Measurements from ENCODE around the gene GNB1L.
"Not testable (repeated sequence)": the region's sequence is repeated elsewhere in the genome, so short reads cannot be mapped to it uniquely, and the experiment has no call there.

Gene GNB1L

GRCh38 chr22:19842393-19843106 is 12.1 kb downstream of the GNB1L start:
- DNase-seq, result no peak

- no peak for DNase-seq
Observed at GRCh38 chr22:19841641-19842392, 12.9 kb downstream of the GNB1L start.

- DNase-seq, result no peak
Observed at GRCh38 chr22:19840955-19841640, 13.6 kb downstream of the GNB1L start.

- no peak for DNase-seq
Observed at GRCh38 chr22:19840059-19840458, 14.6 kb downstream of the GNB1L start.

GRCh38 chr22:19837915-19838314 is 16.8 kb downstream of the GNB1L start:
- no peak for DNase-seq

DNA sequence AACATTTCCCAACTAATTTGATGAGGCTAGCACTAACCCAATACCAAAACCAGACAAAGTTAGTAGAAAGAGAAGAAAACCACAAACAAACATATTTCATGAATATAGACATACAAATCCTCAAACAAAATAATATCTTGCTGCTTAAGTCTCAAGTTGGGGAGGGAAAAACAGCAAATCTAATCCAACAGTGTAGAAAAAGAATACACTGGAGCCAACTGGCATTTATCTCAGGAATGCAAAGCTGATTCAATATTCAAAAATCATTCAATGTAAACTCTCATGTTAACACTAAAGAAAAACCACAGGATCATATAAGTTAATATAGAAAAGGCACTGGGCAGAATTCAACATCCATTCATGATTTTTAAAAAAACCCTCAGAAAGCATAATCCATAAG is 18.2 kb downstream of the GNB1L start:
- no peak for DNase-seq

DNA sequence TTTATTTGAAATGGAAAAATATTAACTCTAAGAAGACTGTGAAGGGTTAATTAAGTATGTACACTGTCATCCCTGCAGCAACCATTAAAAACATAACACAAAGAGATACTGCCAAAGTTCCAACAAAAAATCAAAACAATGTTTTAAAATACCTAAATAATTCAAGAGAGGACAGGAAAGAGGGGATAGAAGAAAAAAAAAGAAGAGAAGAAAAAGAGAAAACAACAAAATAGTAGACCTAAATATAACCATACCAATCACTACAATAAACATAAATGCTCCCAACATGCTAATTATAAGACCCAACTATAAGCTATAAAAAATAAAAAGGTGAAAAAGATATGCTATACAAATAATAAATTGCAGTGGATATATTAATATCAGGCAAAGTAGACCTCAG is 20.1 kb downstream of the GNB1L start:
- no peak for DNase-seq

GRCh38 chr22:19833327-19833726 is 21.3 kb downstream of the GNB1L start:
- not testable (repeated sequence) for DNase-seq

- no peak for DNase-seq
Observed at GRCh38 chr22:19832476-19833108, 22.1 kb downstream of the GNB1L start.

DNA sequence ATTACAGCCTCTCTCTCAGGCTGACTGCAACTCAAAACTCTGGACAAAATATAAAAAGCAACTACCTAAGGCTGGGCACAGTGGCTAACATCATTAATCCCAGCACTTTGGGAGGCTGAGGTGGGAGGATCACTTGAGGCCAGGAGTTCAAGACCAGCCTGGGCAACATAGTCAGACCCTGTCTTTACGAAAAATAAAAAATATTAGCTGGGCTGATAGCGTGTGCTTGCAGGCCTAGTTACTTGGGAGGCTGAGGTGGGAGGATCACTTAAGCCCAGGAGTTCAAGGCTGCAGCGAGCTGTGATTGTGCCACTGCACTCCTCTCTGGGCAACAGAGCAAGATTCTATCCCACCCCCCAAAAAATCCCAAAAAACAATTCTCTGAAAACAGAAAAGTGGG is 22.7 kb downstream of the GNB1L start:
- not testable (repeated sequence) for DNase-seq

- no peak for DNase-seq
Observed at GRCh38 chr22:19831016-19831415, 23.7 kb downstream of the GNB1L start.

DNA sequence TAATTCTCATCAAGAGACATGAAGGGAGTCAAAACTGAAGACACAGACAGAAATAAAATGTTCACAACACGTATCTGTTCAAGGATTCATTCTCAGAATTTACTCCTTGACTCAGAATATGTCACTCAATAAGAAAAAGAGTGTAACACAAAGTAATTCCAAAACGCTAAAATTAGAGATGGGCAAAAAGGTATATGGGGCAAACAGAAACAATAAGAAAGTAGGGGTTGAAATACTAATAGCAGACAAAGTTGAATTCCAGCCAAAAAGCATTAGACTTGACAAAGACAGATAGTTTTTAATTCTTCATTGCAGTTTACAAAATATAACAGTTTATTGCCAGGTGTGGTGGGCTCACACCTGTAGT is 26.7 kb downstream of the GNB1L start:
- no peak for DNase-seq

- no peak for DNase-seq
Observed at GRCh38 chr22:19827341-19828034, 27.2 kb downstream of the GNB1L start.

GRCh38 chr22:19826619-19826950 is 28.1 kb downstream of the GNB1L start:
- DNase-seq, result no peak

DNA sequence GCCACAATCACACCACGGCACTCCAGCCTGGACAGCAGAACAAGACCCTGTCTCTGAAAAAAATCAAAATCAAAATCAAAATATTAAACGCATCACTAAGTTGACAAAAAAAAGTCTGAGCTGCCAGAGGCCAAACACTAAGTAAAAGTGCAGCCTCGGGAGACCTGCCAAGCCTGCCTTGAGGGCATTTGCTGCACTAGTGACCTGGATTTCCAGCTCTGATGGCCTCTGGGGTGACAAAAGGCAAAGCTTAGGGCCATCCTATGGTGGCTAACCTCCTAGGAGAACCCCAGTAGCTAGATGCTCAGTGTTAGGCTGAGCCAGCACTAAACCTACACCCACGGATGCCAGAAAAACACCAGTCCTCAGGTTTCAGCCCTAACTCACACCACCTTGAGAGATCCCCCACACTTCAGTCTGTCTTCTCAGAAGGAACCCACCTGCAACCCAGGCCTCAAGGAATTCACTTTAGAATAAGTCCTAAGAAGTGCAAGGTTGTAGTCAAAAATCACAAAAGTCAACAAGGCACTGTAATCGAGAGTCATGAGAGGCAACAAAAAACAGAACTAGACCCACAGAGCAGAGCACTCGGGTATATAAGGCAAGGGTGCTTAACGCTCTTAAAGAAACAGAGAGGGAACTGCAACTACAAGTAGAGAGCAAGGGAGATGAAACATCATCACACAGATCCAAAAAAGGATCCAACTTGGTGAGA is 28.6 kb downstream of the GNB1L start:
- DNase-seq, result no peak

DNA sequence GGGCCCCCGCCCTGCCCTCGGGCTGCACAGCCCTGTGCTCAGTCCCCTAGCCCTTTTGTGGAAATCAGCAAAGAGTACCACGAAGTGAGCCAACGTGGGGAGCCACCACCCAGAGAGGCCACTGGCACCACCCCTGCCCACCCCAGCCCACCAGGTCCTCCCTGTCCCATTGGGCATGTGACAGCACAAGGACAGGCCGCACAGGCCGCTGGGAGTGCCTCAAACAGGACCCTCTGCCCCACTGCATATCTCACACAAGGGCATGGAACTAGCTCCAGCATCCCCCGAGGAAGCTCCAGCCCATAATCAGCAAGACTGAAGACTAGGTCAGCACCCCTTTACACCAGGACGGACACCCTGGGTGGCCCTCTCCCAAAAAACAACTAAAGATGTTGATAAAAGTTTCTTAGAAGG is 29.7 kb downstream of the GNB1L start:
- DNase-seq, result no peak

- DNase-seq, result no peak
Observed at GRCh38 chr22:19824212-19824925, 30.3 kb downstream of the GNB1L start.

- no peak for DNase-seq
Observed at GRCh38 chr22:19823902-19824211, 30.8 kb downstream of the GNB1L start.

DNA sequence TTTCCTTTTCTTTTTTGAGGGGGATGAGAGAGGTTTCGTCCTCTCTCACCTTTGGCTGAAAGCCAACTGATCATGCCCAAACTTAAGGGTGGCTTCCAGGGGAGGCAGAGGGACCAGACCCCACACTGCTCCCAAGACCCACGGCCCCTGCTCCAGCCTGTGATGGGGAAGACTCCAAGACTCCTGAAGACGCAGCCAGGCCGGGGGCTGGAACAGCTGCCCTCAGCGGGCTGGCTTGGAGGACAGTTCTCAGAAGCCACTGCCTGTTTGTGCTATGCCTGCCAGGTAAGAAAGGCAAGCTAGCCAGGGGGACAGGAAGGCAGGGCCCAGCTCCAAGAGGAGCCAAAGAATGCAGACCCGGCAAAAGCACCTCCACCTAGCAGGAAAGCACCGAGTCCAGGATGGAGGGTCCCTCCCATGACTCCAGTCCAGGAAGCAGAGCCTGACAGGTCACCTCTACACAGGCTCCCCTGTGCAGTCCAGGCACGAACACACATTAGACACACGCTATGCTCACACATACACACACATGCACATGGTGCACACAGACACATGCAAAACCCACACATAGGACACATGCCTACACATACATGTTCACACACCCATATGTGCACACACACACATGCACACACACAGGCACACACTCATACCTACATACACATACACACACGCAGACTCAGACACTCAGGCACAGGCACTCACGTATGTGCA is 31.3 kb downstream of the GNB1L start:
- DNase-seq, result no peak

DNA sequence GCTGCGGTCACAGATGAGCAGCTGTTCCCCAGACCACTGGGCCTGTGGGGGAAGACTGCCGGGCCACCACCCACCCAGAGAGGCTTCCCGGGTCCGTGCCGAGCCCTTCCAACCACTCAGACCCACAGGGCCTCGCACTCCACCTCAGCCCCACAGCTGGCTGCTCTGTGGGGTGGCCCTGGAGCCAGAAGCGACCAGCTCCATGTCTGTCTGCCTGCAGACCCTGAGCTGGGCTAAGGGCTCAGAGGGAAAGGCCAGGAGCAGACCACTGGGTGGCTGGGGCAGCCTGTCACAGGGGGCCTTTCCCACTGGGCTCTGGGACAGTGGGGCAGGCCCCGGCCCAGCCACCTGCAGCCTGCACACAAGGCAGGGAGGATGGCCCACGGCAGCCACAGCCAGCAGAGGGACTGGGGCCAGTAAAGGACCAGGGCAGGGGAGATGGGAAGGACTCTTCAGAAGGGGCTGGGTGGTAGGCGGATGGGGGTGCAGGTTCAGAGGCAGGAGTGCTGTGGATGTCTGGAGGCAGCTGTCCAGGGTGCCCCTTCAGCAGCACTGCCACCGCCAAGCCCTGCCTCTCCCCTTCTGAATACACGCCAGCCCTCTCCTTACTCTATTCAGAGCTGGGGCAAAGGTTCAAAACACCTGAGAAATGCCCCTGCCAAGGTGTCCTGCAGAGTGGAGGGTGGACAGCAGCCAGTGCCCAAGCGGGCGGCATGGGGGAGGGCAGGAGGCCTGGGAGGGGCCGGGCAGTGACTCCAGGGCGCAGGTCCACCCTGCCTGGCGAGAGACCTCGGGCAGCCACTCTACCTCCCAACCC is 32.2 kb downstream of the GNB1L start:
- no peak for DNase-seq

Data from hematopoietic multipotent progenitor cell treated with erythropoietin and hydrocortisone succinate and interleukin-3 and kit ligand, for 6 days (in vitro differentiated cells).